Measurements from ENCODE around the gene DISP3. TPM values are rescaled to one million over a fixed set of nuclear protein-coding genes. Genes with fewer than 3 reads are reported as not detected.

Gene DISP3
- total RNA-seq, 2 donors from 2014 or later = 0.05 to 0.06 TPM

GRCh38 chr1:11522400-11523235, 43.7 kb downstream of the DISP3 start:
- no peak for ATAC-seq
- DNase-seq = no peak
- intact Hi-C loops (cut with DNase I) = no loop called here

- no peak for DNase-seq
- no peak for ATAC-seq
- intact Hi-C loops (cut with DNase I) = no loop called here
These were observed 44.3 kb downstream of the DISP3 start for GRCh38 chr1:11523261-11523660.

GRCh38 chr1:11523746-11524464, 45.0 kb downstream of the DISP3 start:
- intact Hi-C loops (cut with DNase I) = no loop called here
- ATAC-seq (no peak), DNase-seq (no peak)

GRCh38 chr1:11524465-11525150, 45.7 kb downstream of the DISP3 start:
- intact Hi-C loops (cut with DNase I) = no loop called here
- no peak for DNase-seq
- ATAC-seq = no peak

- DNase-seq = no peak
- intact Hi-C loops (cut with DNase I) = no loop called here
These were observed 46.2 kb downstream of the DISP3 start for GRCh38 chr1:11525151-11525505.

GRCh38 chr1:11525516-11525915, 46.6 kb downstream of the DISP3 start:
- no peak for ATAC-seq
- no peak for DNase-seq
- intact Hi-C loops (cut with DNase I) = no loop called here

More at GRCh38 chr1:11525151-11525505, 46.2 kb downstream of the DISP3 start:
- ATAC-seq = no peak

- no peak for ATAC-seq
- intact Hi-C loops (cut with DNase I) = no loop called here
- no peak for DNase-seq
These were observed 47.3 kb downstream of the DISP3 start for GRCh38 chr1:11526071-11526895.

- DNase-seq (no peak), ATAC-seq (no peak)
- intact Hi-C loops (cut with DNase I) = no loop called here
These were observed 48.8 kb downstream of the DISP3 start for GRCh38 chr1:11527541-11528452.

- DNase-seq = no peak
- ATAC-seq = no peak
- intact Hi-C loops (cut with DNase I) = no loop called here
These were observed 49.8 kb downstream of the DISP3 start for GRCh38 chr1:11528611-11529261.

GRCh38 chr1:11529330-11529729, 50.4 kb downstream of the DISP3 start:
- intact Hi-C loops (cut with DNase I) = no loop called here
- no peak for DNase-seq
- ATAC-seq = no peak

- intact Hi-C loops (cut with DNase I) = no loop called here
- ATAC-seq (no peak), DNase-seq (no peak)
These were observed 51.1 kb downstream of the DISP3 start for GRCh38 chr1:11529763-11530730.

- intact Hi-C loops (cut with DNase I) = no loop called here
- ATAC-seq (no peak), DNase-seq (no peak)
These were observed 51.9 kb downstream of the DISP3 start for GRCh38 chr1:11530731-11531311.

- DNase-seq = no peak
- no peak for ATAC-seq
- intact Hi-C loops (cut with DNase I) = no loop called here
These were observed 52.4 kb downstream of the DISP3 start for GRCh38 chr1:11531314-11531870.

- intact Hi-C loops (cut with DNase I) = no loop called here
These were observed 53.0 kb downstream of the DISP3 start for GRCh38 chr1:11531943-11532342.

GRCh38 chr1:11533790-11534787, 55.1 kb downstream of the DISP3 start:
- no peak for ATAC-seq
- no peak for DNase-seq
- intact Hi-C loops (cut with DNase I) = no loop called here

More at GRCh38 chr1:11531943-11532342, 53.0 kb downstream of the DISP3 start:
- DNase-seq (no peak), ATAC-seq (no peak)
